Measurements from ENCODE around the gene OCEL1.

Gene OCEL1

GRCh38 chr19:17260842-17261325 is 34.9 kb downstream of the OCEL1 start:
- peak; percentile 91 for DNase-seq (ENCODE audit: low read depth)
- TF ChIP-seq POLR2A (IDR thresholded peaks at IDR 0.05; ENCODE audit: extremely low read depth, insufficient read length) (no peak), MYC (IDR thresholded peaks at IDR 0.05; ENCODE audit: low read depth, low read length) (peak; percentile 52), CTCF (IDR thresholded peaks at IDR 0.05; ENCODE audit: low read depth, low read length) (peak; percentile 92), MAX (IDR thresholded peaks at IDR 0.05; ENCODE audit: low read depth, low read length) (peak; percentile 85)
- H3K4me3 ChIP-seq (ENCODE audit: low read depth, low read length), result no peak overlapping the region

- DNase-seq (ENCODE audit: low read depth), result no peak
- TF ChIP-seq POLR2A (IDR thresholded peaks at IDR 0.05; ENCODE audit: extremely low read depth, insufficient read length), result no peak
- no peak for TF ChIP-seq MYC (IDR thresholded peaks at IDR 0.05; ENCODE audit: low read depth, low read length)
- no peak for TF ChIP-seq MAX (IDR thresholded peaks at IDR 0.05; ENCODE audit: low read depth, low read length)
- no peak for TF ChIP-seq CTCF (IDR thresholded peaks at IDR 0.05; ENCODE audit: low read depth, low read length)
- H3K4me3 ChIP-seq (ENCODE audit: low read depth, low read length), result no peak overlapping the region
Measured at GRCh38 chr19:17262557-17262956, 36.5 kb downstream of the OCEL1 start.

- TF ChIP-seq MYC (IDR thresholded peaks at IDR 0.05; ENCODE audit: low read depth, low read length) (no peak), POLR2A (IDR thresholded peaks at IDR 0.05; ENCODE audit: extremely low read depth, insufficient read length) (no peak), CTCF (IDR thresholded peaks at IDR 0.05; ENCODE audit: low read depth, low read length) (no peak), MAX (IDR thresholded peaks at IDR 0.05; ENCODE audit: low read depth, low read length) (no peak)
- DNase-seq (ENCODE audit: low read depth), result no peak
- no peak overlapping the region for H3K4me3 ChIP-seq (ENCODE audit: low read depth, low read length)
Measured at GRCh38 chr19:17263712-17264640, 38.0 kb downstream of the OCEL1 start.

- DNase-seq (ENCODE audit: low read depth), result no peak
- no peak for TF ChIP-seq CTCF (IDR thresholded peaks at IDR 0.05; ENCODE audit: low read depth, low read length)
- no peak within 1 kb of the TSS for H3K4me3 ChIP-seq (ENCODE audit: low read depth, low read length)
Measured at GRCh38 chr19:17264641-17264979, 38.6 kb downstream of the OCEL1 start, which contains the start of gene USHBP1. TSS of gene USHBP1 (minus strand) at chr19:17264745. CDS start at chr19:17264299, 446 bp downstream.

- no peak for DNase-seq (ENCODE audit: low read depth)
- no peak for TF ChIP-seq CTCF (IDR thresholded peaks at IDR 0.05; ENCODE audit: low read depth, low read length)
- TF ChIP-seq POLR2A (IDR thresholded peaks at IDR 0.05; ENCODE audit: extremely low read depth, insufficient read length), result no peak
- TF ChIP-seq MAX (IDR thresholded peaks at IDR 0.05; ENCODE audit: low read depth, low read length), result no peak
- no peak for TF ChIP-seq MYC (IDR thresholded peaks at IDR 0.05; ENCODE audit: low read depth, low read length)
- H3K4me3 ChIP-seq (ENCODE audit: low read depth, low read length), result no peak overlapping the region
Measured at GRCh38 chr19:17266026-17266425, 40.0 kb downstream of the OCEL1 start.
